ENCODE data around the gene DENND2A.

DNA sequence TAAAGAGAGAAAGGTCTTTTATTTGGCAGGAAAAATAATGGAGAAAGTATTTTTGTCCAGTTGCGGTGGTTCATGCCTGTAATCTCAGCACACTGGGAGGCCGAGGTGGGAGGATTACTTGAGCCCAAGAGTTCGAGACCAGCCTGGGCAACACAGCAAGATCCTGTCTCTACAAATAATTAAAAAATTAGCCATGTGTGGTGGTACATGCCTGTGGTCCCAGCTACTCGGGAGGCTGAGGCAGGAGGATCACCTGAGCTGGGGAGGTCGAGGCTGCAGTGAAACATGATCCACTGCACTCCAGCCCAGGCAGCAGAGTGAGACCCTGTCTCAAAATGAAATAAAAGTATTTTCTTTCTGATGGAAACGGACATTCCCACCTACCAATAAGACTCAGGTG lies 83.5 kb downstream of the DENND2A start:
- TF ChIP-seq CTCF (IDR thresholded peaks at IDR 0.05) (no peak), POLR2A (IDR thresholded peaks at IDR 0.05) (no peak)
